ENCODE data around the gene CCM2.

The CCM2 gene

GRCh38 chr7:45070254-45070642 is 70.2 kb downstream of the CCM2 start:
- no peak for DNase-seq

- no peak for DNase-seq
Observed at GRCh38 chr7:45071528-45071927, 71.5 kb downstream of the CCM2 start.

GRCh38 chr7:45072131-45073030 is 72.4 kb downstream of the CCM2 start:
- no peak for DNase-seq

- no peak for DNase-seq
Observed at GRCh38 chr7:45073031-45073785, 73.2 kb downstream of the CCM2 start.

GRCh38 chr7:45073786-45074527 is 74.0 kb downstream of the CCM2 start:
- DNase-seq, result no peak

GRCh38 chr7:45074528-45075354 is 74.7 kb downstream of the CCM2 start:
- DNase-seq, result no peak

DNA sequence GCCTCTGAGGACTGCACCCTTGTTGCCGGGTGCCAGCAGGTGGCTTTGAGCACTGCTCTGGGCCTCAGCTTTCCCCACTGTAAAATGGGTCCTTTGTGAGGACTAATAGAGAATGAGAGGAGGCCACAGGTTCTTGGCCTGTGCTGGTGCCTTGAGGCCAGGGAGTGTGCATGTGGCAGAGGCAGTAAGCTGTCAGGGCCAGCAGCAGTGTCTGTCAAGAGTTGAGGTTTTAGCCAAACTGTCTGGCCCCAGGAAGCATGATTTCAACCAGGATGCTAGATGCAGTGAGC is 75.3 kb downstream of the CCM2 start:
- no peak for DNase-seq

DNA sequence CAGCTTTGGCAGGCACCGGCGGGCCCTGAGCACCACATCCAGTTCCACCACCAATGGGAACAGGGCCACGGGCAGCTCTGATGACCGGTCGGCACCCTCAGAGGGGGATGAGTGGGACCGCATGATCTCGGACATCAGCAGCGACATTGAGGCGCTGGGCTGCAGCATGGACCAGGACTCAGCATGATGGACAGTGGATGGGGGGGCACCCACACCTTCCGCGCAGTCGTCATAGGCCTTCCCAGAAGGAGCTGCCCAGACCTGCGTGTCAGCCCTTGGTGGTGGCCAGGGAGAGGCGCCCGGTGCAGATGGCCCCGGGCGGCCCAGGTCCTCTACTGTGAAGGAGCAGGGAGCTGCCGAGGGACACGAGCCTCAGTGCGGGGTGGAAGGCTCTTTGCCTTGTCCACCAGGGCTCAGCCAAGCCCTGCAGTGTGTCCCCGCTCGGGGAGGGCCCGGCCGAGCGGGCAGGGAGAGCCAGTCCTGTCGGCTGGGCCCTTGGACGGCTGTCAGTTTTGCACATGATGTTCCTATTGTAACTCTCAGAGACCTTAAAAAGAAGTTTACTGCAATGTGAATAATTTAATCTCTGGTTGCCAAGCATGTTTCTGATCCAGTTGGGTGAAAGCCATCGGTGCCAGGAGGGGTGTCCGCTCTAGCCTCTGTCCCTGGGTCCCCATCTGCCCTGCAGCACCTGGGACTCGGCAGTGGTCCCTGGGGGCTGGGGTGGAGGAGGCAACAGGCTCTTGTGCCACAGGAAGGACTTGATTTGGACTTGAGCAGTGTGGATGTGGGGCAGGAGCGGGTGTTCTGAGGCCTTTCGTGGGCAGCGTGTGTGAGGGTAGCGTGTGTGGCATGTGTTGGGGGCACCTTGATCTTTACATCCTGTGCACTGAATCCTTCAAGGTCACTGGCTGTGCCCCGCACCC is 76.1 kb downstream of the CCM2 start:
- DNase-seq, result no peak

DNA sequence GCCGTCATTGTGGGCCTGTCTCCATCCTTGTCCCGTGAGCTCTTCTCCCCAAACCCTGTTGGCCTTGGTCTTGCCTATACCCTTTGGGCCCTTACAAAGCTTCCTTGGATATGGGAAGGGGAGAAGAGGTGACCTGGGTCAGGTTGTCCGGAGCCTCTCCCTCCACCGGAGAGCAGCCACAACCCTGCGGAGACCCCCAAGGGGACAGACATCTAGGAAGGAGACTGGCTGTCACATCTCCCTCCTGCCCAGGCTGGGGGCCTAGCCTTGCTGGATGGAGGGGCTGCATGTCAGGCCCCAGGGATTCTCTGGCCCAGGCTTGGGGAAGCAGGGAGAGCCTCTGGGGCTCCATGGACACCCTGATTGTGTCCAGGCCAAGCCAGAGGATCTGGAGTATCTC is 76.9 kb downstream of the CCM2 start:
- no peak for DNase-seq

- DNase-seq, result no peak
Observed at GRCh38 chr7:45077579-45077978, 77.6 kb downstream of the CCM2 start.

GRCh38 chr7:45078125-45078681 is 78.2 kb downstream of the CCM2 start:
- no peak for DNase-seq

- no peak for DNase-seq
Observed at GRCh38 chr7:45080265-45080957, 80.4 kb downstream of the CCM2 start.

DNA sequence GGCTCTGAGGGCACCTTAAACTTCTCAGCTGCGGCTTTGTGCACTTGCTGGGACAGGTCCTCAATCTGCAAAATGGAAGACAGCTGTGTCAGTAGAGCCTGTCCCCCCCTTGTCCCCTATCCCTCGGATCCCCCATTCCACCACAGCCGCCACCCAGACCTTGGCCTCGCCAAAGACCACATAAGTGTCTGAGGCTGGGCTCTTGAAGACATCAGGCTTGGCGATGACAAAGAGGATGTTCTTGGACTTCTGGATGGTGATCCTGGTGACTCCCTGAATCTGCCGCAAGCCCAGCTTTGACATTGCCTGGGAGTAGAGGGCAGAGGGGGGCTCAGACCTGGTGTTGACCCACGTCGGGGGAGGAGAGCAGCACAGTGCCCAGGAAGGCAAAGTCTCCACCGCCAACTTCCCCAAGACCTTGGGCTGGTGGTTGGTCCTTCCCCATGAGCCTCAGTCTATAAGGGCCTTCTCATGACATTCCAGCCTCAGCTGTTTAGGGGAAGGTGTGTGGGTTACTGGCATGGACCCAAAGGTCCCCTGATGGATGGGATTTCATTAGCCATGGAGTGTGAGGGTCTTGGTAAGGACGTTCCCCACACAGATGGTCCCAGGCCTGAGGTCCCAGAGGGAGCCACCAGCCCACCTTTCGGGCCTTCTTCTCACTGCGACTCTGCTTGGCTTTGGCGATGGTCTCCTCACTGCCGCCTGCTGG is 81.1 kb downstream of the CCM2 start:
- no peak for DNase-seq

DNA sequence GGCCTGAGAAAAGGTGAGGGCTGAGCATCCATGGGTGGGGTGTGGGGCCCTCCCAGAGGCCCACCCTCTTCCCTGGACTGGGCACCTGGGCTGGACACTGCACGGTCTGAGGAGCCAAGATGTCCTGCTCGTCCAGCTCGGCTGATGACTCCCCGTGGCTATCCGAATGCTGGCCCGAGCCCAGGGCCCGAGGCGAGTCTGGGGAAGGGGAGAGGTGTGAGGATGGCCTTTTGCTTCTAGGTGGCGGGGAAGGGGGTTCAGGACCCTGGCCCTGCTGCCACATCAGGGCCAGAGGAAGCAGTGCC is 81.6 kb downstream of the CCM2 start:
- no peak for DNase-seq

DNA sequence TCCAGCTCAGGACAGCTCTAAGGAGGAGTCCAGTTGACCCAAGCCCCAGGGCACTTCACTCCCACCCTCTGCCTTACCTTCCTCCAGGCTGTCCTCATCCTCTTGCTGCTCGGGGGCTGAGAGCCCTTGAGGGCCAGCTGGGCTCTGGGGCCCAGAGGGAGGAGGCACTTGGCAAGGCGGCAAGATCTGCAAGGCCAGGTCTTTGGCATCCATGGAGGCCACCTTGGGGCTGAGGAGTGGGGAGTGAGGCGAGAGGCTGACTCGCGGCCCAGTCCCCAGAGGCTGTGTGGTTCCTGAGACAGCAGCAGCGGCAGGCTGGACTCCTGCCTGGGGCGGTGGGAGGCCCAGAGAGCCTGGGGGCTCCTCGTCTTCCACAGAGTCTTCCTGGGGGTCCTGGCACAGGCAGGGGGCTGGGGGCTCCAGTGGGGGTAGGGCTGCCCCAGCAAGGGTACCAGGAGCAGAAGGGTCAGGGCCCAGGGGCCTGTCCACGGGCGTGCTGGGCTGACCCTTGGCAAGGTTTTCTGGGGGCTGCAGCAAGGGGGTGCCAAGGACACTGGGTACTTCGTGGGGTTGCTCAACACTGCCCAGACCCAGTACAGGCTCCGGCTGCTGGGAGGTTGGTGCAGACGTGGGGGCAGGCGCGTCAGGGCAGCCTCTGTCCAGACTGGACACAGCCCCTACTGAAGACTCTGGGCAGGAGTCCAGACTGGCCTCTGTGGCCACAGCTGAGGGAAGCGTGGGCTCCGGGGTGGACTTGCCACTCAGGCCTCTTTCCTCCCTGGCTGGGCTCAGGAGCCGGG is 82.2 kb downstream of the CCM2 start:
- no peak for DNase-seq

DNA sequence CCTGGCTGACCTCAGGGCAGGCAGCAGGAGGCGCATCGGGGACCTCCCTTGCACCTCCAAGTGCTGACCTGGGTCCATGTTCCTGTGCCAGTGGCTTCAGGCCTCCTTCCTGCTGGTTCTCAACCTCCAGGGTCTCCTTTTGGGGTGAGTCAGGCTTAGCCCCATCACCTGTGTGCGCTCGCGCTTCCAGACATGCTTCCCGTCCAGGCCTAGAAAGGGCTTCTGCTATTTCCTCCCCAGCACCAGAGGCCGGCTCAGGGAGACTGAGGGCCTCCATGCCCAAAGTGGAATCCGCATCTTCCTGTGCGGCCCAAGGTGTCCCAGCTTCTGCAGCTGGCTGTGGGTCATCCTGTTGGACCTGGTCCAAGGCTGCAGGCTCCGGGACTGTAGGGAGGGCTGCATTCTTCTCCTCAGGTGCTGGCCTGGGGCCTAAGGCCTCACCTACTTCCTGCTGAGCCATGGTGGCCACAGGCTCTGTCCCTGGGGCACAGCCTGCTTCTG is 82.9 kb downstream of the CCM2 start:
- no peak for DNase-seq

DNA sequence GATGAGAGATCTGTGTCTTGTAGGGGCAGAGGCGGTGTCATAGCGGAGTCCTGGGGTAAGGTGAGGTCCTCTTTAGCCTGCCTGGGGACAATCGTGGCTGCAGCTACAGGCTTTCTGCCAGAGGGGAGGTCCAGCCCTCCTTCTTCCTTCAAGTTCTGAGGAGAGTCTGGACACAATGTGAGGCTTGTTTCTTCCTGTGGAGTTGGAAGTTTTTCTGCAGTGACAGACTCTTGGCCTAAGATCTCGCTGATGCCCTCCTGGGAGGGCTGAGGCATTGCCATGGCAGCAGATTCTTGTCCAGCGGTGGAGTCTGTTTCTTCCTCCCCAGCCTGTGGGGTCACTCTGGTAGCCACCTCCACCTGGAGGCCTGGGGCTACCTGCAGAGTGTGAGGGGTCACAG is 84.3 kb downstream of the CCM2 start:
- no peak for DNase-seq

DNA sequence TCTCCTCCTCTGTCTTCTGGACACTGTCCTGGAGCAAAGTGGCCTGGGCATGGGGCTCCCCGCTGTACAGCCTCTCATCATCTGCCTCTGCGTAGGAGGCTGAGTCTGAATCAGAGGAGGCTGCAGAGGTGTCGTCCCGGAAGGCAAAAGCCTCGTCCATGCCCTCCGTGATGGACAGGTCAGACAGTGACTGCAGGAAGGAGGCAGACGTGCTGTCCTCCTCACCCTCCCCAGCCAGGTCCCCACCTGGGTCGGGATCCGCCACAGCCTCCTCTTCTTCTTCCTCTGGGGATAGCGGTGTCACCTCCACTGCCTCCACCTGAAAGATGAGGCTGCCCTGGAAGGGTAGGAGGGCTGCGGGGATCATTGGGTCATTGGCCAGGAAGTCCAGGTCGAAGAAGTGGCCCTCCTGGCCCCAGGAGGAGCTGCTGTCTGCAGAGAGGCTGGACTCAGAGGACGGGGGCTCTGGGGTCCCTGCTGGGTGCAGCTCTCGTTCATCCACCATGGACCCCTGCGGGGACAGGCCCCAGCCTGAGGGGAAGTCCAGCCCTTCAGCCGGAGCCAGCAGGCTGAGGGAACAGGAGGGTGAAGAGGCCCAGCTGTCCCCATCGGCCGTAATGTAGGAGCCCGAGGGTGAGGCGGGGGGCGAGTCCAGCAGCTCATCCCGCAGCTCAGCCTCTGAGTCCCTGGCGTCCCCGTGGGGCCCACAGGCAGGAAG is 85.1 kb downstream of the CCM2 start:
- DNase-seq, result no peak
